HG03521 (cell line): Measurements from ENCODE around the gene SELP.

ENCODE experiments used
- ATAC-seq: cut with Tn5 transposase; IDR thresholded peaks from one replicate; pipeline ENCODE4 v1.9.1; 2021; ENCODE audit warnings: mild to moderate bottlenecking, moderate library complexity; ENCODE audit not compliant: unreplicated experiment

Gene SELP

GRCh38 chr1:169577981-169578738, 51.8 kb downstream of the SELP start:
- no peak for ATAC-seq

GRCh38 chr1:169576935-169577331, 53.0 kb downstream of the SELP start:
- no peak for ATAC-seq

GRCh38 chr1:169576241-169576934, 53.5 kb downstream of the SELP start:
- ATAC-seq = no peak

- no peak for ATAC-seq
Observed at GRCh38 chr1:169574336-169574735, 55.6 kb downstream of the SELP start.

GRCh38 chr1:169572187-169572586, 57.7 kb downstream of the SELP start:
- no peak for ATAC-seq

GRCh38 chr1:169571450-169571849, 58.5 kb downstream of the SELP start:
- ATAC-seq = no peak

GRCh38 chr1:169570172-169570574, 59.8 kb downstream of the SELP start:
- ATAC-seq = no peak

- ATAC-seq = no peak
Observed at GRCh38 chr1:169568497-169568896, 61.4 kb downstream of the SELP start.

GRCh38 chr1:169565335-169566271, 64.3 kb downstream of the SELP start:
- ATAC-seq = no peak

- no peak for ATAC-seq
Observed at GRCh38 chr1:169563650-169564049, 66.3 kb downstream of the SELP start.

- no peak for ATAC-seq
Observed at GRCh38 chr1:169563019-169563615, 66.8 kb downstream of the SELP start.

GRCh38 chr1:169561692-169562091, 68.2 kb downstream of the SELP start:
- no peak for ATAC-seq

- no peak for ATAC-seq
Observed at GRCh38 chr1:169557131-169557530, 72.8 kb downstream of the SELP start.

GRCh38 chr1:169550294-169550693, 79.6 kb downstream of the SELP start:
- no peak for ATAC-seq

GRCh38 chr1:169548282-169548681, 81.6 kb downstream of the SELP start:
- ATAC-seq = no peak

- ATAC-seq = peak; percentile 73
Observed at GRCh38 chr1:169546087-169546995, 83.6 kb downstream of the SELP start.

- ATAC-seq = no peak
Observed at GRCh38 chr1:169545472-169545871, 84.5 kb downstream of the SELP start.

- ATAC-seq = no peak
Observed at GRCh38 chr1:169538998-169539871, 90.7 kb downstream of the SELP start.
